IMR-90 (cell line): ENCODE measurements around the gene CNTFR. TPM values are rescaled to one million over a fixed set of nuclear protein-coding genes. Genes with fewer than 3 reads are reported as not detected.

Experiments used
- ATAC-seq: fragments of 200-7000 bp; cut with Tn5 transposase; 2 replicates; pipeline ENCODE4 v1.9.1; 2020; ENCODE audit warnings: low read depth, mild to moderate bottlenecking, moderate library complexity
- BruUV-seq: library from RNA; stranded (reverse); fragments of 400-500 nt; replicated peaks from 2 replicates; lab custom pipeline; 2021; lab: Mats Ljungman, UMichigan
- CTCF ChIA-PET: fragments of 300-600 bp; formaldehyde crosslinking; extraction: SDS; loops from one replicate; lab custom pipeline; 2021; ENCODE audit warnings: antibody characterized with exemption; lab: Yijun Ruan, JAX
- POLR2A ChIA-PET: fragments of 300-600 bp; sonication (Branson Sonifier 250); formaldehyde crosslinking; loops from one replicate; lab custom pipeline; 2022; ENCODE audit warnings: antibody characterized with exemption; ENCODE audit not compliant: unreplicated experiment; lab: Charles Lee
- DNase-seq: peaks from one replicate; pipeline ENCODE4 v3.0.0; 2013
- H2AFZ ChIP-seq: replicated peaks from 2 replicates; pipeline ENCODE3; 2013; ENCODE audit warnings: low read length, mild to moderate bottlenecking; ENCODE audit not compliant: poor library complexity
- H2AK5ac ChIP-seq: 2 replicates; pipeline ENCODE4 v1.6.1; 2013; ENCODE audit warnings: low read depth, low read length, inconsistent platforms
- H2AK9ac ChIP-seq: replicated peaks from 2 replicates; pipeline ENCODE3; 2013; ENCODE audit warnings: mild to moderate bottlenecking, low read depth, low read length, moderate library complexity; ENCODE audit not compliant: poor library complexity
- H2BK120ac ChIP-seq: 2 replicates; pipeline ENCODE4 v1.6.1; 2013; ENCODE audit warnings: low read depth, low read length, inconsistent platforms
- H2BK15ac ChIP-seq: 3 replicates; pipeline ENCODE4 v1.6.1; 2013; ENCODE audit warnings: low read depth, low read length, inconsistent platforms
- H2BK20ac ChIP-seq: 2 replicates; pipeline ENCODE4 v1.6.1; 2013; ENCODE audit warnings: low read depth, mild to moderate bottlenecking, inconsistent platforms, low read length, moderate library complexity
- H2BK5ac ChIP-seq: 2 replicates; pipeline ENCODE4 v1.6.1; 2013; ENCODE audit warnings: mild to moderate bottlenecking, low read depth, low read length, inconsistent platforms; ENCODE audit not compliant: poor library complexity, severe bottlenecking
- H3K14ac ChIP-seq: replicated peaks from 2 replicates; pipeline ENCODE4 v1.6.1; 2013; ENCODE audit warnings: low read depth, low read length, inconsistent platforms
- H3K18ac ChIP-seq: 2 replicates; pipeline ENCODE4 v1.6.1; 2013; ENCODE audit warnings: low read depth, low read length, control low read depth
- H3K23ac ChIP-seq: 2 replicates; pipeline ENCODE4 v1.6.1; 2013; ENCODE audit warnings: low read depth, low read length, inconsistent platforms
- H3K27ac ChIP-seq: 2 replicates; pipeline ENCODE4 v1.5.1; 2013; ENCODE audit warnings: mild to moderate bottlenecking, control low read depth, low read length; ENCODE audit not compliant: insufficient read depth
- H3K27me3 ChIP-seq: 2 replicates; pipeline ENCODE4 v1.6.1; 2013; ENCODE audit warnings: low read length; ENCODE audit not compliant: control insufficient read depth, insufficient read depth
- H3K36me3 ChIP-seq: 2 replicates; pipeline ENCODE4 v1.6.1; 2013; ENCODE audit warnings: low read length, mixed read lengths; ENCODE audit not compliant: control insufficient read depth, insufficient read depth
- H3K4ac ChIP-seq: 2 replicates; pipeline ENCODE4 v1.6.1; 2013; ENCODE audit warnings: low read depth, low read length, inconsistent platforms
- H3K4me1 ChIP-seq: 2 replicates; pipeline ENCODE4 v1.6.1; 2013; ENCODE audit warnings: low read length, mixed read lengths; ENCODE audit not compliant: control insufficient read depth, insufficient read depth
- H3K4me2 ChIP-seq: 2 replicates; pipeline ENCODE4 v1.6.1; 2013; ENCODE audit warnings: low read depth, mild to moderate bottlenecking, control low read depth, low read length, moderate library complexity
- H3K4me3 ChIP-seq: 2 replicates; pipeline ENCODE4 v1.5.1; 2013; ENCODE audit warnings: low read depth, mild to moderate bottlenecking, control low read depth, low read length, moderate library complexity; ENCODE audit not compliant: insufficient read depth
- H3K56ac ChIP-seq: 2 replicates; pipeline ENCODE4 v1.6.1; 2013; ENCODE audit warnings: low read length, inconsistent platforms; ENCODE audit not compliant: insufficient read depth; ENCODE audit errors: extremely low read depth
- H3K79me1 ChIP-seq, 2 experiments: 2 replicates each; pipeline ENCODE4 v1.6.1; 2013; ENCODE audit warnings: low read length in 2 of 2, inconsistent platforms in 1 of 2, low read depth in 1 of 2
- H3K9ac ChIP-seq: 2 replicates; pipeline ENCODE4 v1.6.1; 2013; ENCODE audit warnings: low read depth, low read length, control low read depth
- H3K9me1 ChIP-seq: 2 replicates; pipeline ENCODE4 v1.6.1; 2013; ENCODE audit warnings: low read length, inconsistent platforms; ENCODE audit not compliant: insufficient read depth
- H3K9me3 ChIP-seq: 2 replicates; pipeline ENCODE4 v1.6.1; 2013; ENCODE audit warnings: low read length; ENCODE audit not compliant: control insufficient read depth, insufficient read depth
- H4K20me1 ChIP-seq: 2 replicates; pipeline ENCODE4 v1.6.1; 2013; ENCODE audit warnings: low read length, inconsistent platforms; ENCODE audit not compliant: insufficient read depth
- H4K5ac ChIP-seq: 2 replicates; pipeline ENCODE4 v1.6.1; 2013; ENCODE audit warnings: mild to moderate bottlenecking, low read depth, low read length, control low read depth
- H4K8ac ChIP-seq, 2 experiments: 2 replicates each; pipeline ENCODE4 v1.6.1; 2013; ENCODE audit warnings: low read depth in 2 of 2, low read length in 2 of 2, control low read depth in 1 of 2, inconsistent platforms in 1 of 2
- H4K91ac ChIP-seq: 2 replicates; pipeline ENCODE4 v1.6.1; 2013; ENCODE audit warnings: low read depth, low read length, inconsistent platforms; ENCODE audit not compliant: insufficient read depth
- BHLHE40 ChIP-seq: fragments of 150-350 bp; IDR thresholded peaks from 2 replicates; pipeline ENCODE4 v1.6.1; 2016; ENCODE audit warnings: mild to moderate bottlenecking, low read depth, low read length
- CEBPB ChIP-seq: IDR thresholded peaks from 2 replicates; pipeline ENCODE4 v1.6.1; 2012; ENCODE audit warnings: low read depth, low read length, improper control_type of control experiment
- CHD1 ChIP-seq: IDR thresholded peaks from 2 replicates; pipeline ENCODE4 v1.6.1; 2012; ENCODE audit warnings: low read depth, low read length, improper control_type of control experiment
- ELK1 ChIP-seq: fragments of 150-350 bp; IDR thresholded peaks from 2 replicates; pipeline ENCODE4 v1.6.1; 2016; ENCODE audit warnings: low read depth, mild to moderate bottlenecking, low read length, moderate library complexity, borderline replicate concordance
- FOS ChIP-seq: fragments of 150-350 bp; IDR thresholded peaks from 2 replicates; pipeline ENCODE4 v1.6.1; 2016; ENCODE audit warnings: low read depth, low read length
- MAFK ChIP-seq: IDR thresholded peaks from 2 replicates; pipeline ENCODE4 v1.6.1; 2012; ENCODE audit warnings: low read depth, low read length, improper control_type of control experiment
- MAZ ChIP-seq: IDR thresholded peaks from 2 replicates; pipeline ENCODE4 v1.6.1; 2012; ENCODE audit warnings: low read depth, mild to moderate bottlenecking, low read length, improper control_type of control experiment, moderate library complexity, borderline replicate concordance
- MXI1 ChIP-seq: IDR thresholded peaks from 2 replicates; pipeline ENCODE4 v1.6.1; 2012; ENCODE audit warnings: low read depth, mild to moderate bottlenecking, low read length, moderate library complexity, borderline replicate concordance
- NFE2L2 ChIP-seq: fragments of 150-350 bp; IDR thresholded peaks from 2 replicates; pipeline ENCODE4 v1.6.1; 2016; ENCODE audit warnings: low read depth, mild to moderate bottlenecking, low read length
- POLR2A ChIP-seq: IDR thresholded peaks from 2 replicates; pipeline ENCODE4 v1.6.1; 2012; ENCODE audit warnings: mild to moderate bottlenecking, low read depth, low read length
- RAD21 ChIP-seq: IDR thresholded peaks from 2 replicates; pipeline ENCODE4 v1.6.1; 2012; ENCODE audit warnings: low read length, improper control_type of control experiment
- RCOR1 ChIP-seq: IDR thresholded peaks from 2 replicates; pipeline ENCODE4 v1.6.1; 2012; ENCODE audit warnings: mild to moderate bottlenecking, low read length, improper control_type of control experiment; ENCODE audit not compliant: insufficient replicate concordance
- RFX5 ChIP-seq: IDR thresholded peaks from 2 replicates; pipeline ENCODE4 v1.8.0; 2012; ENCODE audit warnings: low read depth, mild to moderate bottlenecking, low read length, moderate library complexity
- SMC3 ChIP-seq: fragments of 150-350 bp; IDR thresholded peaks from 2 replicates; pipeline ENCODE4 v1.6.1; 2016; ENCODE audit warnings: low read depth, mild to moderate bottlenecking, antibody characterized with exemption, low read length, moderate library complexity
- WGBS, 2 experiments: methylation state at CpG; one replicate each; pipeline versions ENCODE4 v1.1.5 to v1.1.7; 2013; ENCODE audit warnings: missing lambda C conversion rate in 2 of 2; ENCODE audit not compliant: insufficient read length in 1 of 2; ENCODE audit errors: extremely low coverage in 2 of 2; 5-methylcytosine and 5-hydroxymethylcytosine counted together
- dilution Hi-C: fragments of 300-500 bp; cut with HindIII; formaldehyde crosslinking; loops from one replicate; pipeline ENCODE4 v1.14.3; 2018; ENCODE audit warnings: low sequenced_read_pairs; ENCODE audit not compliant: unreplicated experiment
- in situ Hi-C: fragments of 300-500 bp; cut with MboI; formaldehyde crosslinking; loops from 3 replicates; pipeline ENCODE4 v1.14.3; 2019; ENCODE audit warnings: low sequenced_read_pairs, inconsistent platforms, mixed read lengths
- intact Hi-C: fragments of 100-400 bp; cut with micrococcal nuclease; formaldehyde crosslinking; loops from 2 replicates; pipeline ENCODE4 v1.10.0; 2022
- polyA plus RNA-seq, 3 experiments: library from polyadenylated mRNA; depleted of rRNA; stranded (reverse); fragments of >200 nt; gene quantifications; 2 replicates each; pipeline ENCODE4 v1.2.3, GENCODE V29; 2012; ENCODE audit warnings: low replicate concordance in 1 of 3
- total RNA-seq: library from RNA; depleted of rRNA; stranded (reverse); fragments of >200 nt; gene quantifications from 2 replicates; pipeline ENCODE4 v1.2.3, GENCODE V29; 2012
- TF ChIP-seq, protein P1 (sequence below): conservative IDR thresholded peaks from 2 replicates; pipeline ENCODE4 v1.5.1; 2012; ENCODE audit warnings: mild to moderate bottlenecking, low read depth, low read length, improper control_type of control experiment
- TF ChIP-seq, protein P2 (sequence below): fragments of 150-350 bp; IDR thresholded peaks from 2 replicates; pipeline ENCODE4 v1.6.1; 2017; ENCODE audit warnings: mild to moderate bottlenecking, antibody characterized with exemption, low read length, low read depth

Gene CNTFR
- total and polyA plus RNA-seq, 2 of the 4 experiments (the other 2 are of a cell fraction): not detected

DNA sequence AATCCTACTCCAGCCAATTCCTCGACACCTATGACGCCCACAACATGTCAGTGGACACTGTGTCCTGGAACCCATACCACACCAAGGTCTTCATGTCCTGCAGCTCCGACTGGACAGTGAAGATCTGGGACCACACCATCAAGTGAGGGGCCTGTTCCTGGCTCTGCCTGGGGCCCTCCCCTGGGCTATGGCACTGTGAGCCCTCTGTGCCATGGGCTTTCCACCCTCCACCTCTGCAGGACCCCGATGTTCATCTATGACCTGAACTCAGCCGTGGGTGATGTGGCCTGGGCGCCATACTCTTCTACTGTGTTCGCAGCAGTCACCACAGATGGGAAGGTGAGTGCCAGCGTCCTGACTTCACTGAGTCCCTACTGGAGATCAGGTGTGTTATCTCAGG, 75.1 kb downstream of the CNTFR start:
- CTCF ChIA-PET: no interaction called here
- no peak overlapping the region for H4K5ac ChIP-seq
- dilution Hi-C loops: no loop called here

More for the DNA sequence above, 75.1 kb downstream of the CNTFR start:
- Histone ChIP-seq H3K4ac (no peak overlapping the region), H3K36me3 (no peaks in the 10 kb centered on the region), H3K4me2 (no peak overlapping the region), H3K27ac (no peak overlapping the region), H3K9ac (no peak overlapping the region), H3K18ac (no peak overlapping the region), H2AFZ (no peak overlapping the region), H4K20me1 (no peaks in the 10 kb centered on the region), H2BK15ac (no peak overlapping the region), H4K8ac (no peak overlapping the region), H3K9me3 (no peaks in the 10 kb centered on the region), H3K4me3 (no peak overlapping the region), H3K79me1 (no peaks in the 10 kb centered on the region), H2AK5ac (no peak overlapping the region), H2BK20ac (no peak overlapping the region), H3K56ac (no peak overlapping the region), H4K91ac (no peak overlapping the region), H2AK9ac (no peak overlapping the region), H3K4me1 (no peaks in the 10 kb centered on the region), H2BK5ac (no peak overlapping the region), H2BK120ac (no peak overlapping the region), H3K9me1 (no peaks in the 10 kb centered on the region), H3K27me3 (peaks cover 60% of the 10 kb centered on the region), H3K23ac (no peak overlapping the region), H3K14ac (no peak overlapping the region)
- in situ Hi-C loops (no loop called here), intact Hi-C loops (no loop called here)
- TF ChIP-seq NFE2L2 (no peak), MXI1 (no peak), FOS (no peak), BHLHE40 (no peak), POLR2A (no peak), ELK1 (no peak), CHD1 (no peak), RFX5 (no peak), RAD21 (no peak), MAZ (no peak), CEBPB (no peak), SMC3 (no peak), RCOR1 (no peak), MAFK (no peak)
- TF ChIP-seq, protein P1, sequence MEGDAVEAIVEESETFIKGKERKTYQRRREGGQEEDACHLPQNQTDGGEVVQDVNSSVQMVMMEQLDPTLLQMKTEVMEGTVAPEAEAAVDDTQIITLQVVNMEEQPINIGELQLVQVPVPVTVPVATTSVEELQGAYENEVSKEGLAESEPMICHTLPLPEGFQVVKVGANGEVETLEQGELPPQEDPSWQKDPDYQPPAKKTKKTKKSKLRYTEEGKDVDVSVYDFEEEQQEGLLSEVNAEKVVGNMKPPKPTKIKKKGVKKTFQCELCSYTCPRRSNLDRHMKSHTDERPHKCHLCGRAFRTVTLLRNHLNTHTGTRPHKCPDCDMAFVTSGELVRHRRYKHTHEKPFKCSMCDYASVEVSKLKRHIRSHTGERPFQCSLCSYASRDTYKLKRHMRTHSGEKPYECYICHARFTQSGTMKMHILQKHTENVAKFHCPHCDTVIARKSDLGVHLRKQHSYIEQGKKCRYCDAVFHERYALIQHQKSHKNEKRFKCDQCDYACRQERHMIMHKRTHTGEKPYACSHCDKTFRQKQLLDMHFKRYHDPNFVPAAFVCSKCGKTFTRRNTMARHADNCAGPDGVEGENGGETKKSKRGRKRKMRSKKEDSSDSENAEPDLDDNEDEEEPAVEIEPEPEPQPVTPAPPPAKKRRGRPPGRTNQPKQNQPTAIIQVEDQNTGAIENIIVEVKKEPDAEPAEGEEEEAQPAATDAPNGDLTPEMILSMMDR: no peak
- TF ChIP-seq, protein P2, sequence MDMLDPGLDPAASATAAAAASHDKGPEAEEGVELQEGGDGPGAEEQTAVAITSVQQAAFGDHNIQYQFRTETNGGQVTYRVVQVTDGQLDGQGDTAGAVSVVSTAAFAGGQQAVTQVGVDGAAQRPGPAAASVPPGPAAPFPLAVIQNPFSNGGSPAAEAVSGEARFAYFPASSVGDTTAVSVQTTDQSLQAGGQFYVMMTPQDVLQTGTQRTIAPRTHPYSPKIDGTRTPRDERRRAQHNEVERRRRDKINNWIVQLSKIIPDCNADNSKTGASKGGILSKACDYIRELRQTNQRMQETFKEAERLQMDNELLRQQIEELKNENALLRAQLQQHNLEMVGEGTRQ: no peak
- POLR2A ChIA-PET: no interaction called here
- ATAC-seq (no peak), DNase-seq (no peak)
- BruUV-seq: no TSS peak
- WGBS, 2 experiments: 27% methylated on average over 2 of the region's 8 CpGs; no CpG with 5 or more reads in 1 of the 2 experiments
